ENCODE data around the gene ZNF606. TPM values are rescaled to one million over a fixed set of nuclear protein-coding genes. Genes with fewer than 3 reads are reported as not detected.

Gene ZNF606
- 10 to 100 TPM in 3 of 4 donors, 1 to 10 TPM in 1; 7.6 to 23.3 (median 15.5) TPM for total RNA-seq

DNA sequence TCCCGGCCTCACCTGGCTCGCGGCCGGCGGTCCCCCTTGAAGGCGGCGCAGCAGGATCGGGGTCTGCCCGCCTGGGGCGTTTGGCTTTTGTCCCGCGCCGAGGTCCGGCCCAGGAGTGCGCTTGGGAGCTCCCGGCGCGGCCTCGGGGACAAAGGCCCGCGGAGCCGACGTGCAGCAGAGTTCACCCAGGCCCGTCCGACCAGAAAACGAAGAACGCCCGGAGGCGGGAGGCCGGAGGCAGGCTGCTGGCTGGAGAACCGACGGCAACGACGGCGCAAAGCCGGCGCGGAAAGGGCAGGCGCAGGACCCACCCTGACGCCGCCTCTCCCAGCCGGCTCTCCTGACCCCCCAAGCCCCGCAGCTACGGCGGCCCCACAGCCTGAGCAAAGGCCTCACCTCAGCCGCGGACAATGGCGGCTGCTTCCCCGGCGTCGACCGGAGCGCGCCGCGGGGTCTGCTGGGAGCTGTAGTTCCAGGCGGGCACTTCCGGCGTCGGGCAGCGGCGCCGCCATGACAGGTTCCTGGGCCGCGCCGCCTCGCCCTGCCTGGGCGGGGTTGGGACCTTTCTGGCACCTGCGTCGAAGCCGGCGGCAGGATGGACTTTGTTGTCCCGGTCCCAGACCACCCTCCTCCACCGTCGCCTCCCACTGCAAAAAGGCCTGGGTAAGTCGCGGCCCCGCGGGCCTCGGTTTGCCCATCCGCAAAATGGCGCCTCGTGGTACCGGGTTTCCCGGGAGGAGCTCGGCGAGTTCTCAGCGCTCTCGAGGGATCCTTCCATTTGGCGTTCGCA is at the start of gene ZNF606:
Gene ZNF606, minus strand, starts transcription at position 437 of the 790 bp plus-strand sequence. CDS start 1,501 bp downstream, outside the sequence.
- WGBS: 3% methylated on average over 5 of the region's 91 CpGs
- peaks cover 44 to 68% (median 66%) of the 10 kb centered on the region in 4 donors for H3K36me3 ChIP-seq
- peak within 1 kb of the TSS; percentile 91 to 96 (median 94) for H3K27ac ChIP-seq (replicated peaks in 1 of 4)
- TF ChIP-seq POLR2AphosphoS5 (IDR thresholded peaks at IDR 0.05) (peak; percentile 92 to 95), EP300 (IDR thresholded peaks at IDR 0.05) (no peak), POLR2A (IDR thresholded peaks at IDR 0.05; ENCODE audit: low read depth) (peak; percentile 60)
- TF ChIP-seq, protein P1, sequence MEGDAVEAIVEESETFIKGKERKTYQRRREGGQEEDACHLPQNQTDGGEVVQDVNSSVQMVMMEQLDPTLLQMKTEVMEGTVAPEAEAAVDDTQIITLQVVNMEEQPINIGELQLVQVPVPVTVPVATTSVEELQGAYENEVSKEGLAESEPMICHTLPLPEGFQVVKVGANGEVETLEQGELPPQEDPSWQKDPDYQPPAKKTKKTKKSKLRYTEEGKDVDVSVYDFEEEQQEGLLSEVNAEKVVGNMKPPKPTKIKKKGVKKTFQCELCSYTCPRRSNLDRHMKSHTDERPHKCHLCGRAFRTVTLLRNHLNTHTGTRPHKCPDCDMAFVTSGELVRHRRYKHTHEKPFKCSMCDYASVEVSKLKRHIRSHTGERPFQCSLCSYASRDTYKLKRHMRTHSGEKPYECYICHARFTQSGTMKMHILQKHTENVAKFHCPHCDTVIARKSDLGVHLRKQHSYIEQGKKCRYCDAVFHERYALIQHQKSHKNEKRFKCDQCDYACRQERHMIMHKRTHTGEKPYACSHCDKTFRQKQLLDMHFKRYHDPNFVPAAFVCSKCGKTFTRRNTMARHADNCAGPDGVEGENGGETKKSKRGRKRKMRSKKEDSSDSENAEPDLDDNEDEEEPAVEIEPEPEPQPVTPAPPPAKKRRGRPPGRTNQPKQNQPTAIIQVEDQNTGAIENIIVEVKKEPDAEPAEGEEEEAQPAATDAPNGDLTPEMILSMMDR (IDR thresholded peaks at IDR 0.05): no peak
- H3K9me3 ChIP-seq: peaks cover 0 to 83% (median 51%) of the 10 kb centered on the region in 4 donors
- DNase-seq (ENCODE audit: extremely low spot score): peak; percentile 93
- intact Hi-C loops (cut with DNase I): loop anchor here (5.0 kb wide), 1 partner anchor 65 kb away; the partner anchor contains the start of gene ZNF418
- H3K4me1 ChIP-seq: peaks cover 25 to 36% (median 26%) of the 10 kb centered on the region in 4 donors
- peak within 1 kb of the TSS; percentile 87 to 97 (median 96) for H3K4me3 ChIP-seq
- no peaks in the 10 kb centered on the region for H3K27me3 ChIP-seq

DNA sequence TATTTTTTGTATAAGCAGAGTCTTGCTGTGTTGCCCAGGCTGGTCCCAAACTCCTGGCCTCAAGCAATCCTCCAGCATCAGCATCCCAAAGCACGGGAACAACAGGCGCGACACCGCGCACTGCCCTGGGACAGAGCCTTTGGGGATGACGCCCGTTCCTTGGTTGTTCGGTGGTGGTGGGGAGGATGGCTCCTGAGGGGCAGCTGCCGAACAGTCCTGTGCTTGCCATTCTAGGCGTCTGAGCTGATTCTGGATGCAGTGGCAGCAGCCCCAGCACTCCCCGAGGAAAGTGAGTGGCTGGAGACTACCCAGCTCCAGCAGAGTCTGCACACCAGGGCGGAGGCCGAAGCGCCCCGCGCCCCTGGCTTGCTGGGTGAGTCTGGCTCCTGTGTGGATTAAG is 49.6 kb upstream of the ZNF606 start:
- no peak for TF ChIP-seq POLR2A (IDR thresholded peaks at IDR 0.05; ENCODE audit: low read depth)
- TF ChIP-seq, protein P1 (IDR thresholded peaks at IDR 0.05): no peak
- TF ChIP-seq POLR2AphosphoS5 (IDR thresholded peaks at IDR 0.05): no peak
- no peak for TF ChIP-seq EP300 (IDR thresholded peaks at IDR 0.05)
- intact Hi-C loops (cut with DNase I): no loop called here
- Histone ChIP-seq H3K4me3 (no peak overlapping the region), H3K9me3 (peaks cover 0 to 66% (median 27%) of the 10 kb centered on the region in 4 donors), H3K27ac (replicated peaks in 1 of 4) (no peak overlapping the region), H3K36me3 (no peaks in the 10 kb centered on the region), H3K4me1 (peaks cover 0 to 10% (median 4%) of the 10 kb centered on the region in 4 donors), H3K27me3 (peaks cover 0 to 3% (median 0%) of the 10 kb centered on the region in 4 donors)
- 100% methylated on average over 8 of the region's 16 CpGs for WGBS
- DNase-seq (ENCODE audit: extremely low spot score): no peak

DNA sequence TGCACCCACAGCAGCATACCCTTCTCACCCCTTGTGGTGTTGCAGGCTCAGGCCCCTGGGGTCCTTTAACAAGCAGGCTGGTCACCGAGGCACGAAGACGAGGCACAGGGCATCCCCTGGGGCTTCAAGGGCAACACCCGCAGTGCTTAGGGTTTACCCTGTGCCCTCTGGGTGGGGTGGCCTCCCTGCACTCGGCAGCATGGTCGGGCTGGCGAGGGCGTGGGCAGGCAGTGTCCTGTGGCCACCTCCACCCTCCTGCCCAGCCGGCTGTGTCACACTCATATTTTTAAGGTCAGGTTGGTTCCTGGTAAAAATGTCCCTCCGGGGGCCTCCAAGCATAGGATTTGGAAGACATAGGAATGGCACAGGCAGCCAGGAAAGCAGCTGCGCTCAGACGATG is 45.1 kb upstream of the ZNF606 start:
- no peaks in the 10 kb centered on the region for H3K36me3 ChIP-seq
- intact Hi-C loops (cut with DNase I): no loop called here
- no peak for TF ChIP-seq EP300 (IDR thresholded peaks at IDR 0.05)
- H3K27ac ChIP-seq (replicated peaks in 1 of 4): no peak overlapping the region
- no peaks in the 10 kb centered on the region for H3K4me1 ChIP-seq
- peaks cover 0 to 6% (median 0%) of the 10 kb centered on the region in 4 donors for H3K27me3 ChIP-seq
- H3K4me3 ChIP-seq: no peak overlapping the region
- no peak for DNase-seq (ENCODE audit: extremely low spot score)
- H3K9me3 ChIP-seq: peaks cover 0 to 96% (median 69%) of the 10 kb centered on the region in 4 donors
- WGBS: 94% methylated on average over 4 of the region's 12 CpGs

DNA sequence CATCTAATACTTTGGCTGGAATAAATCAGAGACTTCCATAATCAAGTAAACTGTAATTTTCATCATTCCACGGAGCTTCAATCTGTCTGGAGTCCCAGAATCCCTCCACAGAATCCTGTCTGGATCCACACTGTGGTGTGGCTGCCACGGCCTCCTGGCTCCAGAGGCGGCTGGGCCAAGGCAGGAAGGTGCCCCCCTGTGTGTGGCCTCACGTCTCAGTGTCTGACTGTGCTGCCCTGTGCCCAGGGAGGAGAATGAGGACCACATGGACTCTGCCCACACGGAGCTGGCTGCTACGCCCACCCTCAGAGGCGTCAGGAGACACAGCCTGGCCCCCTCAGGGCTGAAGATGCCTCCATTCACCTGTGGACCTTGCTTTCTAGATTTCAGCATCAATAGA is 44.2 kb upstream of the ZNF606 start:
- H3K36me3 ChIP-seq: no peaks in the 10 kb centered on the region
- no peak for TF ChIP-seq POLR2AphosphoS5 (IDR thresholded peaks at IDR 0.05)
- TF ChIP-seq POLR2A (IDR thresholded peaks at IDR 0.05; ENCODE audit: low read depth): no peak
- TF ChIP-seq, protein P1 (IDR thresholded peaks at IDR 0.05): no peak
- TF ChIP-seq EP300 (IDR thresholded peaks at IDR 0.05): no peak
- no peak overlapping the region for H3K4me3 ChIP-seq
- no peaks in the 10 kb centered on the region for H3K4me1 ChIP-seq
- intact Hi-C loops (cut with DNase I): no loop called here
- DNase-seq (ENCODE audit: extremely low spot score): no peak
- H3K9me3 ChIP-seq: peaks cover 0 to 93% (median 71%) of the 10 kb centered on the region in 4 donors
- H3K27ac ChIP-seq (replicated peaks in 1 of 4): no peak overlapping the region
- WGBS: 81% methylated on average over 7 of the region's 7 CpGs
- H3K27me3 ChIP-seq: peaks cover 0 to 7% (median 0%) of the 10 kb centered on the region in 4 donors

DNA sequence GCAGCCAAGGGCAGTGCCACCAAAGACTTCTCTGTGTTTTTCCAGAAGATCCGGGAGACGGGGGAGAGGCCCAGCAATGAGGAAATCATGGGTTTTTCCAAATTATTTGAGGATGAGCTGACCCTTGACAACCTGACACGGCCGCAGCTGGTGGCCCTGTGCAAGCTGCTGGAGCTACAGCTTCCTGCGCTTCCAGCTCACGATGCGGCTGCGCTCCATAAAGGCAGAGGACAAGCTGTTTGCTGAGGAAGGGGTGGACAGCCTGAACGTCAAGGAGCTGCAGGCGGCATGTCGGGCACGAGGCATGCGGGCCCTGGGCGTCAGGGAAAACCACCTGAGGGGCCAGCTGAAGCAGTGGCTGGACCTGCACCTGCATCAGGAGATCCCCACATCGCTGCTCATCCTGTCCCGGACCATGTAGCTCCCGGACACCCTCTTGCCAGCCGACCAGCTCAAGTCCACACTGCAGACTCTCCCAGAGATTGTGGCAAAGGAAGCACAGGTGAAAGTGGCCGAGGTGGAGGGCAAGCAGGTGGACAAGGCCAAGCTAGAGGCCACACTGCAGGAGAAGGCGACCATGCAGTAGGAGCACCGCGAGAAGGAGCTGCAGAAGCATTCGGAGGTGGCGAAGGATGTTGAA is 42.9 kb upstream of the ZNF606 start:
- no peak for DNase-seq (ENCODE audit: extremely low spot score)
- WGBS: 92% methylated on average over 24 of the region's 24 CpGs
- H3K4me1 ChIP-seq: no peaks in the 10 kb centered on the region
- intact Hi-C loops (cut with DNase I): no loop called here
- peaks cover 0 to 16% (median 0%) of the 10 kb centered on the region in 4 donors for H3K27me3 ChIP-seq
- no peaks in the 10 kb centered on the region for H3K36me3 ChIP-seq
- H3K27ac ChIP-seq (replicated peaks in 1 of 4): no peak overlapping the region
- H3K4me3 ChIP-seq: no peak overlapping the region
- peaks cover 0 to 90% (median 75%) of the 10 kb centered on the region in 4 donors for H3K9me3 ChIP-seq
- no peak for TF ChIP-seq POLR2A (IDR thresholded peaks at IDR 0.05; ENCODE audit: low read depth)
- no peak for TF ChIP-seq POLR2AphosphoS5 (IDR thresholded peaks at IDR 0.05)
- TF ChIP-seq, protein P1 (IDR thresholded peaks at IDR 0.05): no peak
- TF ChIP-seq EP300 (IDR thresholded peaks at IDR 0.05): no peak

Measured in esophagus muscularis mucosa (tissue), 4 donors.